Measurements from ENCODE around the gene ABCA1.

DNA sequence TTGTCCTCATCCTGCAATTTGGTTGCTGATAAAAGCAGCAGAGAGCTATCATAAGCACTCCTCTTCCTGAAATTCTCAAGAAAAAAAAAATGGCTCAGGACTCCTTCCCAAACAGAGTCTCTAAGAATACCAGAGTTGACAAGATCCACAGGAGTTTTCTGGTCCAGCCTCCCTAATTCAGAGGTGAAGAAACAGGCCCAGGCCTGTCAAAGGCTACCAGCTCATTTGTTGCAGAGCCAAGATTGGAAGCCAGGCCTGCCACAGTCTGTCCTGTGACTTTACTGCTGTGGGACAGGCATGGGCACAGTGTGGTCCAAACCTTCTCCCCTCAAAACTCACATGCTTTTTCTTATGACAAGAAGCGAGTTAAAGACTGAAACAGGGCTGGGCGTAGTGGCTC, 122.5 kb downstream of the ABCA1 start:
- no peak for TF ChIP-seq POLR2AphosphoS5 (IDR thresholded peaks at IDR 0.05; ENCODE audit: insufficient read depth in 1 of 2, low read depth in 1 of 2)
- TF ChIP-seq, protein P1, sequence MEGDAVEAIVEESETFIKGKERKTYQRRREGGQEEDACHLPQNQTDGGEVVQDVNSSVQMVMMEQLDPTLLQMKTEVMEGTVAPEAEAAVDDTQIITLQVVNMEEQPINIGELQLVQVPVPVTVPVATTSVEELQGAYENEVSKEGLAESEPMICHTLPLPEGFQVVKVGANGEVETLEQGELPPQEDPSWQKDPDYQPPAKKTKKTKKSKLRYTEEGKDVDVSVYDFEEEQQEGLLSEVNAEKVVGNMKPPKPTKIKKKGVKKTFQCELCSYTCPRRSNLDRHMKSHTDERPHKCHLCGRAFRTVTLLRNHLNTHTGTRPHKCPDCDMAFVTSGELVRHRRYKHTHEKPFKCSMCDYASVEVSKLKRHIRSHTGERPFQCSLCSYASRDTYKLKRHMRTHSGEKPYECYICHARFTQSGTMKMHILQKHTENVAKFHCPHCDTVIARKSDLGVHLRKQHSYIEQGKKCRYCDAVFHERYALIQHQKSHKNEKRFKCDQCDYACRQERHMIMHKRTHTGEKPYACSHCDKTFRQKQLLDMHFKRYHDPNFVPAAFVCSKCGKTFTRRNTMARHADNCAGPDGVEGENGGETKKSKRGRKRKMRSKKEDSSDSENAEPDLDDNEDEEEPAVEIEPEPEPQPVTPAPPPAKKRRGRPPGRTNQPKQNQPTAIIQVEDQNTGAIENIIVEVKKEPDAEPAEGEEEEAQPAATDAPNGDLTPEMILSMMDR (IDR thresholded peaks at IDR 0.05) = no peak

Measured in vagina (tissue), 2 donors.